HCT116 (cell line): ENCODE data around the gene LENG9. TPM values are rescaled to one million over a fixed set of nuclear protein-coding genes. Genes with fewer than 3 reads are reported as not detected.

ENCODE experiments used
- ATAC-seq: fragments of 200-7000 bp; cut with Tn5 transposase; 2 replicates; pipeline ENCODE4 v1.9.1; 2020; ENCODE audit warnings: mild to moderate bottlenecking, moderate library complexity
- BruUV-seq: library from RNA; stranded (reverse); fragments of 400-500 nt; replicated peaks from 2 replicates; lab custom pipeline; 2021; lab: Mats Ljungman, UMichigan
- CTCF ChIA-PET: fragments of 300-600 bp; sonication (Branson Sonifier 250); formaldehyde crosslinking; loops from one replicate; lab custom pipeline; 2021; ENCODE audit warnings: antibody characterized with exemption; lab: Charles Lee
- POLR2A ChIA-PET: fragments of 300-600, 350-600 bp; sonication (Branson Sonifier 250); formaldehyde crosslinking; loops from one replicate; lab custom pipeline; 2021; ENCODE audit warnings: antibody characterized with exemption; lab: Charles Lee
- RAD21 ChIA-PET, 2 experiments: fragments of 300-600 bp; sonication (Branson Sonifier 250); formaldehyde crosslinking; loops; one replicate each; lab custom pipeline; 2023; ENCODE audit warnings: low total read pairs in 2 of 2; ENCODE audit not compliant: uncharacterized antibody in 2 of 2, unreplicated experiment in 2 of 2, low non-redundant PET in 1 of 2; lab: Charles Lee
- DNase-seq: peaks from one replicate; pipeline ENCODE4 v3.0.0-alpha.2; 2010; ENCODE audit warnings: low read depth, low spot score
- H2AFZ ChIP-seq: fragments of 200-600 bp; shearing (Covaris generic), sonication (generic); 2 replicates; pipeline ENCODE4 v1.6.1; 2017; ENCODE audit warnings: low read depth, mixed run types, mixed read lengths, antibody characterized with exemption, low read length; ENCODE audit not compliant: poor library complexity, severe bottlenecking
- H3K27ac ChIP-seq: 2 replicates; pipeline ENCODE4 v1.5.1; 2012; ENCODE audit warnings: low read depth, low read length
- H3K27me3 ChIP-seq: fragments of 200-600 bp; sonication (generic); 2 replicates; pipeline ENCODE4 v1.6.1; 2016; ENCODE audit warnings: mixed run types, low read length, mixed read lengths; ENCODE audit not compliant: insufficient read depth
- H3K36me3 ChIP-seq, 2 experiments: fragments of 200-500 bp in 1 of 2; fragments of 200-600 bp in 1 of 2; sonication (Bioruptor generic) in 1 of 2; sonication (generic) in 1 of 2; 2 replicates each; pipeline versions ENCODE4 v1.5.1 to v1.6.1; 2014 to 2016; ENCODE audit warnings: low read length in 2 of 2, inconsistent platforms in 1 of 2, mixed read lengths in 1 of 2, mixed run types in 1 of 2; ENCODE audit not compliant: insufficient read depth in 2 of 2, control insufficient read depth in 1 of 2
- H3K4me1 ChIP-seq, 2 experiments: fragments of 200-600 bp in 1 of 2; sonication (generic) in 1 of 2; 2 replicates each; pipeline versions ENCODE4 v1.5.1 to v1.6.1; 2012 to 2017; ENCODE audit warnings: low read length in 2 of 2, inconsistent platforms in 1 of 2, mild to moderate bottlenecking in 1 of 2, mixed read lengths in 1 of 2, mixed run types in 1 of 2, moderate library complexity in 1 of 2; ENCODE audit not compliant: insufficient read depth in 2 of 2, control insufficient read depth in 1 of 2
- H3K4me2 ChIP-seq: fragments of 200-600 bp; sonication (generic); 2 replicates; pipeline ENCODE4 v1.6.1; 2017; ENCODE audit warnings: mixed run types, low read length, mixed read lengths
- H3K4me3 ChIP-seq, 2 experiments: fragments of 200-600 bp in 1 of 2; sonication (generic) in 1 of 2; replicated peaks in 1 of 2; 2 replicates each; pipeline ENCODE4 v1.5.1; 2011 to 2016; ENCODE audit warnings: low read length in 2 of 2, control low read depth in 1 of 2, low read depth in 1 of 2, mild to moderate bottlenecking in 1 of 2, mixed read lengths in 1 of 2, mixed run types in 1 of 2
- H3K79me2 ChIP-seq: fragments of 200-600 bp; sonication (generic); 2 replicates; pipeline ENCODE4 v1.6.1; 2017; ENCODE audit warnings: mild to moderate bottlenecking, mixed run types, low read length, moderate library complexity, mixed read lengths; ENCODE audit not compliant: insufficient read depth
- H3K9ac ChIP-seq: fragments of 200-600 bp; sonication (generic); 2 replicates; pipeline ENCODE4 v1.6.1; 2016; ENCODE audit warnings: low read length, mixed read lengths
- H3K9me2 ChIP-seq: fragments of 200-600 bp; sonication (generic), shearing (Covaris generic); 2 replicates; pipeline ENCODE4 v1.6.1; 2017; ENCODE audit warnings: mixed run types, mild to moderate bottlenecking, moderate library complexity; ENCODE audit not compliant: insufficient read depth
- H3K9me3 ChIP-seq, 2 experiments: fragments of 200-500 bp in 1 of 2; fragments of 200-600 bp in 1 of 2; sonication (Bioruptor generic) in 1 of 2; sonication (generic) in 1 of 2; 2 replicates each; pipeline ENCODE4 v1.6.1; 2014 to 2017; ENCODE audit warnings: low read length in 2 of 2, mixed read lengths in 2 of 2, inconsistent platforms in 1 of 2, low read depth in 1 of 2, mild to moderate bottlenecking in 1 of 2, mixed run types in 1 of 2, moderate library complexity in 1 of 2; ENCODE audit not compliant: control insufficient read depth in 1 of 2, insufficient read depth in 1 of 2
- H4K20me1 ChIP-seq: fragments of 200-600 bp; sonication (generic), shearing (Covaris generic); 2 replicates; pipeline ENCODE4 v1.6.1; 2017; ENCODE audit warnings: mixed run types, mild to moderate bottlenecking, moderate library complexity; ENCODE audit not compliant: insufficient read depth
- ATF3 ChIP-seq: IDR thresholded peaks from 2 replicates; pipeline ENCODE4 v1.6.1; 2012
- CBX3 ChIP-seq: IDR thresholded peaks from 2 replicates; pipeline ENCODE4 v1.6.1; 2012; ENCODE audit warnings: low read depth
- CEBPB ChIP-seq: IDR thresholded peaks from 2 replicates; pipeline ENCODE4 v1.6.1; 2012; ENCODE audit warnings: low read depth
- MAX ChIP-seq: IDR thresholded peaks from 2 replicates; pipeline ENCODE4 v1.6.1; 2012
- POLR2AphosphoS5 ChIP-seq: IDR thresholded peaks from 2 replicates; pipeline ENCODE4 v1.6.1; 2011; ENCODE audit warnings: mild to moderate bottlenecking, low read depth, low read length, moderate library complexity
- REST ChIP-seq: IDR thresholded peaks from 2 replicates; pipeline ENCODE4 v1.6.1; 2012; ENCODE audit warnings: low read depth
- SP1 ChIP-seq: IDR thresholded peaks from 2 replicates; pipeline ENCODE4 v1.6.1; 2012; ENCODE audit warnings: low read depth
- SRF ChIP-seq: IDR thresholded peaks from 2 replicates; pipeline ENCODE4 v1.6.1; 2012; ENCODE audit warnings: low read depth
- YY1 ChIP-seq: IDR thresholded peaks from 2 replicates; pipeline ENCODE4 v1.6.1; 2011; ENCODE audit warnings: low read length, low read depth, moderate library complexity, mild to moderate bottlenecking; ENCODE audit not compliant: insufficient replicate concordance; ENCODE audit errors: extremely low read depth
- ZBTB33 ChIP-seq: IDR thresholded peaks from 2 replicates; pipeline ENCODE4 v1.6.1; 2011; ENCODE audit warnings: mild to moderate bottlenecking, low read length, moderate library complexity; ENCODE audit not compliant: insufficient replicate concordance; ENCODE audit errors: extremely low read depth
- intact Hi-C: fragments of 100-400 bp; cut with micrococcal nuclease; formaldehyde crosslinking; loops from 2 replicates; pipeline ENCODE4 v1.10.0; 2022
- total RNA-seq: library from RNA; stranded (reverse); gene quantifications from one replicate; pipeline ENCODE4 v1.2.1, GENCODE V29; 2021; ENCODE audit not compliant: unreplicated experiment

The LENG9 gene
- total RNA-seq, 1 experiment from 2014 or later: 9.0 TPM

GRCh38 chr19:54451331-54451871, 12.2 kb downstream of the LENG9 start (continued):
- TF ChIP-seq ZBTB33: no peak
- no peak for TF ChIP-seq CEBPB
- no peak for TF ChIP-seq SRF
- TF ChIP-seq YY1: no peak
- TF ChIP-seq MAX: no peak
- no peak for TF ChIP-seq SP1

- peak overlapping the region; percentile 89 for H3K4me2 ChIP-seq
- peaks cover 34 to 46% of the 10 kb centered on the region in 2 experiments for H3K36me3 ChIP-seq
- peaks cover 86% of the 10 kb centered on the region for H3K79me2 ChIP-seq
- H3K4me1 ChIP-seq: peaks cover 12 to 25% of the 10 kb centered on the region in 2 experiments; a peak in 3 of 4 replicates
- TF ChIP-seq REST: no peak
- no peak for TF ChIP-seq POLR2AphosphoS5
- TF ChIP-seq ATF3: no peak
- TF ChIP-seq CBX3: no peak
- CTCF ChIA-PET: no interaction called here
- H3K27ac ChIP-seq: peak overlapping the region; percentile 90
- DNase-seq: no peak
- no TSS peak for BruUV-seq
- intact Hi-C loops: loop anchor here (1.0 kb wide), 1 partner anchor 14 kb away; the partner anchor contains the start of gene LENG9
- H3K9me3 ChIP-seq: no peaks in the 10 kb centered on the region
- no peak overlapping the region for H2AFZ ChIP-seq
- peak overlapping the region; percentile 98 for H3K9ac ChIP-seq
- H3K9me2 ChIP-seq: no peaks in the 10 kb centered on the region
- POLR2A ChIA-PET: interaction anchor here (2.0 kb wide), 1 partner anchor 11 kb away, joined by 12 read pairs; no protein-coding TSS in a partner anchor
- peaks cover 7% of the 10 kb centered on the region; the same call in 1 of the 2 replicates for H4K20me1 ChIP-seq
- RAD21 ChIA-PET: no interaction called here
- H3K27me3 ChIP-seq: no peaks in the 10 kb centered on the region
- H3K4me3 ChIP-seq: peak overlapping the region; percentile 64 to 97
- ATAC-seq: no peak
Observed at GRCh38 chr19:54449701-54450069, 13.9 kb downstream of the LENG9 start.
